Parathyroid adenoma (tissue), 2 donors: ENCODE data around the gene FOXS1.

ENCODE experiments used
- H2AFZ ChIP-seq: fragments of 300-600 bp; sonication (generic); one replicate; pipeline ENCODE4 v1.7.0; 2017; ENCODE audit warnings: antibody characterized with exemption, mild to moderate bottlenecking
- H3K27ac ChIP-seq: fragments of 300-600 bp; sonication (generic); one replicate; pipeline ENCODE4 v1.7.0; 2017
- H3K27me3 ChIP-seq: fragments of 300-600 bp; sonication (generic); one replicate; pipeline ENCODE4 v1.7.0; 2017; ENCODE audit warnings: low read length; ENCODE audit not compliant: control insufficient read depth, insufficient read depth
- H3K36me3 ChIP-seq: fragments of 300-600 bp; sonication (generic); one replicate; pipeline ENCODE4 v1.7.0; 2017; ENCODE audit warnings: low read length; ENCODE audit not compliant: control insufficient read depth, insufficient read depth
- H3K4me1 ChIP-seq: fragments of 300-600 bp; sonication (generic); one replicate; pipeline ENCODE4 v1.7.0; 2017; ENCODE audit warnings: control low read depth
- H3K4me2 ChIP-seq: fragments of 300-600 bp; sonication (generic); one replicate; pipeline ENCODE4 v1.7.0; 2017; ENCODE audit warnings: low read length
- H3K4me3 ChIP-seq: fragments of 300-600 bp; sonication (generic); one replicate; pipeline ENCODE4 v1.7.0; 2017; ENCODE audit warnings: low read depth, low read length
- H3K79me2 ChIP-seq: fragments of 300-600 bp; sonication (generic); one replicate; pipeline ENCODE4 v1.7.0; 2017; ENCODE audit warnings: control low read depth
- H3K9ac ChIP-seq: fragments of 300-600 bp; sonication (generic); one replicate; pipeline ENCODE4 v1.7.0; 2017; ENCODE audit warnings: mild to moderate bottlenecking
- H3K9me3 ChIP-seq: fragments of 300-600 bp; sonication (generic); one replicate; pipeline ENCODE4 v1.7.0; 2017; ENCODE audit warnings: low read length; ENCODE audit not compliant: control insufficient read depth
- TF ChIP-seq, protein P1 (sequence below): fragments of 300-600 bp; sonication (generic); IDR thresholded peaks from one replicate; pipeline ENCODE4 v1.7.0; 2017; ENCODE audit warnings: antibody characterized with exemption, mild to moderate bottlenecking
- donor health status: primary hyperparathyroidism.

FOXS1 gene

DNA sequence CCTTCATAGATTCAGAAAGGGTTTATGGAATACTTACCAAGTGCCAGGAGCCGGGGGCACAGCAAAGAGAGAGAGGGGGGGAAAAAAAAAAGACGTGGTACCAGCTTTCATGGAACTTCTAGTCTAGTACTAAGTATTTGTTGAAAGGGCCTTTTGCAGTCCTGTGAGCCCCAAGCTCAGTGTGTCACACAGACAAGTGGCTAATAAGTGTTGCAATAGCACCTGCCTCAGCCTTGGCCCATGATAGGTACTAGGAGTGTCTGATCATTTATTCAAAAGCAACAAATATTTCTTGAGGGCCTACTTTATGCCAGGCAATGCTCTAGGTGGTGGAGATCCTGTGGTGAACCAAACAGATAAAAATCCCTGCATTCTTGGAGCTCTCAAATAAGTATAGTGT, 18.3 kb downstream of the FOXS1 start:
- Histone ChIP-seq H3K4me3 (no peak overlapping the region), H3K36me3 (no peaks in the 10 kb centered on the region), H2AFZ (no peak overlapping the region), H3K27me3 (no peaks in the 10 kb centered on the region), H3K9ac (no peak overlapping the region), H3K27ac (no peak overlapping the region), H3K4me2 (no peak overlapping the region), H3K79me2 (no peaks in the 10 kb centered on the region), H3K9me3 (no peaks in the 10 kb centered on the region), H3K4me1 (peaks cover 4% of the 10 kb centered on the region)
- TF ChIP-seq, protein P1, sequence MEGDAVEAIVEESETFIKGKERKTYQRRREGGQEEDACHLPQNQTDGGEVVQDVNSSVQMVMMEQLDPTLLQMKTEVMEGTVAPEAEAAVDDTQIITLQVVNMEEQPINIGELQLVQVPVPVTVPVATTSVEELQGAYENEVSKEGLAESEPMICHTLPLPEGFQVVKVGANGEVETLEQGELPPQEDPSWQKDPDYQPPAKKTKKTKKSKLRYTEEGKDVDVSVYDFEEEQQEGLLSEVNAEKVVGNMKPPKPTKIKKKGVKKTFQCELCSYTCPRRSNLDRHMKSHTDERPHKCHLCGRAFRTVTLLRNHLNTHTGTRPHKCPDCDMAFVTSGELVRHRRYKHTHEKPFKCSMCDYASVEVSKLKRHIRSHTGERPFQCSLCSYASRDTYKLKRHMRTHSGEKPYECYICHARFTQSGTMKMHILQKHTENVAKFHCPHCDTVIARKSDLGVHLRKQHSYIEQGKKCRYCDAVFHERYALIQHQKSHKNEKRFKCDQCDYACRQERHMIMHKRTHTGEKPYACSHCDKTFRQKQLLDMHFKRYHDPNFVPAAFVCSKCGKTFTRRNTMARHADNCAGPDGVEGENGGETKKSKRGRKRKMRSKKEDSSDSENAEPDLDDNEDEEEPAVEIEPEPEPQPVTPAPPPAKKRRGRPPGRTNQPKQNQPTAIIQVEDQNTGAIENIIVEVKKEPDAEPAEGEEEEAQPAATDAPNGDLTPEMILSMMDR: no peak

DNA sequence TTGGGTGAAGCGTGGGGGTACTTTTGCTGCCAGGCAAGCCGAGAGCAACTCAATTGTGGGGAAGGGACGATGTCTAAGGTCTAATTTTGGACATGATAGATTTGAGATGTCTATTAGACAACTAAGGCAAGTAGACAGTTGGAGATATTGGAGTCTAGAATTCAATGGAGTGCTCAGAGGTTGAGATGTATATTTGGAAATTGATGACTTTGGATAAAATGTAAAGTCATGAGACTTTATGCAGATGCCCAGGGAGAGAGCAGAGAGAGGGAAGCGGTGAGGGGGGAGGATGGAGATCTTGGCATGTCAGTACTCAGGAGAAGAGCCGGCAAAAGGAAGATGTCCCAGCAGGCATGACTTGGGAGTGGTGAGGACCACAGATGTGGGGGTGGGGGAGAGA, 19.3 kb downstream of the FOXS1 start:
- no peak overlapping the region for H3K4me2 ChIP-seq
- no peaks in the 10 kb centered on the region for H3K79me2 ChIP-seq
- no peak overlapping the region for H2AFZ ChIP-seq
- H3K27ac ChIP-seq: no peak overlapping the region
- peaks cover 4% of the 10 kb centered on the region for H3K4me1 ChIP-seq
- H3K9me3 ChIP-seq: no peaks in the 10 kb centered on the region
- TF ChIP-seq, protein P1: no peak
- no peaks in the 10 kb centered on the region for H3K27me3 ChIP-seq
- no peak overlapping the region for H3K9ac ChIP-seq
- no peaks in the 10 kb centered on the region for H3K36me3 ChIP-seq
- H3K4me3 ChIP-seq: no peak overlapping the region

DNA sequence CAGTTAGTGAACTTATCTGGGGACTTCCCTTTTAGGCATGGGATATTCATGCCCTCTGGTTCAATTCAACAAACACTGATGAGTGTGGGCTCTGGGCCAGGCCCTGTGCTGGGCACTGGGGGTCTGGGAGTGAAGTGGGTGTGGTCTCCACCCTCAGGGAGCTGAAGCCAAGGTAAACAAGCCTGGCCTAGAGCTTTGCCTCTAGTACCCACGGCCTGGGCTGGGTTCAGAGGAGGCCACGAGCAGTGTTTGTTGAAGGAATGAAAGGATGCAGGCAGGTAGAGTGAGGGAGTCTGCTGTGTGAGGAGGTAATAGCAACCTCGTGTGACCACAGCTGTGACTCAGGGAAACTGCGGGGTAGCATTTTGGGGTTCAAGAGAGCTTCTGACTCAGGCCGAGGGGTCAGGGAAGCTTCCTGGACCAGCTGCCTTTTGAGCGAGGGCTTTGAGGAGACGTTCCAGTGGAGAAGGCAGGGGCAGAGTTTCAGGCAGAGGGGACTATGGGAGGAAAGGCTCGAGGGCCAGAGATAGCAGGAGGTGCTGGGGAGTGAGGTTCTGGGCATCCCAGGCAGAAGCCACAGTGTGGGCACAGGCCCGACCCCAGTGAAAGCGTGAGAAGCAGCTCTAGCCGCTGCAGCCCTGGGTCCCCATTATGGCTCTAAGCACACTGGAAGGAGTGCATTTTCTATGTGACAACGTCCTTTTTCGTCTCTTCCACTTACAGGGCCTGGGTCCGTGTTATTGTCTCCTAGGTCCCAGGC, 20.7 kb downstream of the FOXS1 start:
- Histone ChIP-seq H3K27me3 (no peaks in the 10 kb centered on the region), H2AFZ (no peak overlapping the region), H3K4me2 (no peak overlapping the region), H3K79me2 (no peaks in the 10 kb centered on the region), H3K36me3 (no peaks in the 10 kb centered on the region), H3K4me3 (no peak overlapping the region), H3K4me1 (peaks cover 4% of the 10 kb centered on the region), H3K9ac (no peak overlapping the region), H3K27ac (no peak overlapping the region), H3K9me3 (no peaks in the 10 kb centered on the region)
- TF ChIP-seq, protein P1: no peak

DNA sequence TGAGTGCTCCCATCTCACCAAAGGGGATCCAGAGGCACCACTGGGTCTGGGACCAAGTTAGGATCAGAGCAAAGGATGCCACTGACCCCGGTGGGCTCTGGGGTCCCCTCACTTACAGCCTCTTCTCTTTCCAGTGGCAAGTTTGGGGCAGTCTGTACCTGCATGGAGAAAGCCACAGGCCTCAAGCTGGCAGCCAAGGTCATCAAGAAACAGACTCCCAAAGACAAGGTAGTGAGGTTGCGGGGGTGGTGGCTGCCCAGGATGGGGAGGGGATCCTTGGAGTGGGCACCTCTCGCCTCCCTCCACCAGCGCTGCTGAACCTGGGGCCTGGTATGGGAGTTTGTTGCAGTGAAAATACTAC, 21.3 kb downstream of the FOXS1 start:
- H3K4me2 ChIP-seq: no peak overlapping the region
- no peaks in the 10 kb centered on the region for H3K9me3 ChIP-seq
- no peaks in the 10 kb centered on the region for H3K27me3 ChIP-seq
- no peak overlapping the region for H3K4me3 ChIP-seq
- TF ChIP-seq, protein P1: no peak
- H3K9ac ChIP-seq: no peak overlapping the region
- no peak overlapping the region for H3K27ac ChIP-seq
- H3K79me2 ChIP-seq: no peaks in the 10 kb centered on the region
- H2AFZ ChIP-seq: no peak overlapping the region
- peaks cover 4% of the 10 kb centered on the region for H3K4me1 ChIP-seq
- H3K36me3 ChIP-seq: no peaks in the 10 kb centered on the region
